ENCODE measurements around the gene DEPDC5. TPM values are rescaled to one million over a fixed set of nuclear protein-coding genes. Genes with fewer than 3 reads are reported as not detected.

Gene DEPDC5
- total RNA-seq, 1 experiment from 2014 or later: 7.8 TPM

- no peak for DNase-seq (ENCODE audit: low read depth)
Observed at GRCh38 chr22:31925056-31925455, 171.2 kb downstream of the DEPDC5 start.

- no peak for DNase-seq (ENCODE audit: low read depth)
Observed at GRCh38 chr22:31926024-31926423, 172.2 kb downstream of the DEPDC5 start.

- DNase-seq (ENCODE audit: low read depth): no peak
Observed at GRCh38 chr22:31926969-31927368, 173.2 kb downstream of the DEPDC5 start.

- no peak for DNase-seq (ENCODE audit: low read depth)
Observed at GRCh38 chr22:31927562-31927961, 173.7 kb downstream of the DEPDC5 start.

GRCh38 chr22:31929167-31929930 is 175.5 kb downstream of the DEPDC5 start:
- no peak for DNase-seq (ENCODE audit: low read depth)

- no peak for DNase-seq (ENCODE audit: low read depth)
Observed at GRCh38 chr22:31932863-31933262, 179.0 kb downstream of the DEPDC5 start.

GRCh38 chr22:31933406-31933805 is 179.6 kb downstream of the DEPDC5 start:
- no peak for DNase-seq (ENCODE audit: low read depth)

- DNase-seq (ENCODE audit: low read depth): no peak
Observed at GRCh38 chr22:31933816-31934482, 180.1 kb downstream of the DEPDC5 start.

GRCh38 chr22:31935961-31936635 is 182.3 kb downstream of the DEPDC5 start:
- DNase-seq (ENCODE audit: low read depth): no peak

GRCh38 chr22:31937341-31937740 is 183.5 kb downstream of the DEPDC5 start:
- DNase-seq (ENCODE audit: low read depth): no peak

GRCh38 chr22:31938296-31938695 is 184.5 kb downstream of the DEPDC5 start:
- no peak for DNase-seq (ENCODE audit: low read depth)

GRCh38 chr22:31940506-31940905 is 186.7 kb downstream of the DEPDC5 start:
- DNase-seq (ENCODE audit: low read depth): no peak

- no peak for DNase-seq (ENCODE audit: low read depth)
Observed at GRCh38 chr22:31942091-31942490, 188.3 kb downstream of the DEPDC5 start.

- DNase-seq (ENCODE audit: low read depth): no peak
Observed at GRCh38 chr22:31943206-31943977, 189.6 kb downstream of the DEPDC5 start.

GRCh38 chr22:31943978-31944699 is 190.3 kb downstream of the DEPDC5 start, which contains the start of gene YWHAH:
Gene YWHAH, plus strand, starts transcription at chr22:31944535. Its CDS starts 199 bp downstream, at chr22:31944734.
- DNase-seq (ENCODE audit: low read depth): peak; percentile 86

- DNase-seq (ENCODE audit: low read depth): peak; percentile 25
Observed at GRCh38 chr22:31944700-31945442, 191.1 kb downstream of the DEPDC5 start.

GRCh38 chr22:31945443-31945855 is 191.6 kb downstream of the DEPDC5 start:
- no peak for DNase-seq (ENCODE audit: low read depth)

- no peak for DNase-seq (ENCODE audit: low read depth)
Observed at GRCh38 chr22:31945971-31946680, 192.3 kb downstream of the DEPDC5 start.

- peak; percentile 29 for DNase-seq (ENCODE audit: low read depth)
Observed at GRCh38 chr22:31947296-31947695, 193.5 kb downstream of the DEPDC5 start.

GRCh38 chr22:31948002-31948401 is 194.2 kb downstream of the DEPDC5 start:
- DNase-seq (ENCODE audit: low read depth): no peak
